B cell (primary cell): ENCODE results near the gene ADAMTS12. TPM values are rescaled to one million over a fixed set of nuclear protein-coding genes. Genes with fewer than 3 reads are reported as not detected.

Experiments used
- ATAC-seq: fragments of 200-7000 bp; cut with Tn5 transposase; one replicate; pipeline ENCODE4 v1.10.0; 2021; ENCODE audit warnings: low read depth, mild to moderate bottlenecking, moderate number of reproducible peaks, moderate library complexity
- CTCF ChIA-PET: fragments of 350-600 bp; sonication (Branson Sonifier 250); formaldehyde crosslinking; loops from one replicate; lab custom pipeline; 2021; ENCODE audit warnings: antibody characterized with exemption, inconsistent platforms; lab: Charles Lee
- POLR2A ChIA-PET: fragments of 350-600 bp; sonication (Branson Sonifier 250); formaldehyde crosslinking; loops from one replicate; lab custom pipeline; 2021; ENCODE audit warnings: antibody characterized with exemption; lab: Charles Lee
- DNase-seq: peaks from one replicate; pipeline ENCODE4 v3.0.0; 2013
- H2AFZ ChIP-seq: 2 replicates; pipeline ENCODE4 v1.6.1; 2012; ENCODE audit warnings: mild to moderate bottlenecking, low read depth, low read length; ENCODE audit not compliant: insufficient read depth, poor library complexity, severe bottlenecking
- H3K27ac ChIP-seq, 2 donors: 1 replicate in 1 of 2; 2 replicates in 1 of 2; pipeline ENCODE4 v1.5.1; 2012 to 2013; ENCODE audit warnings: low read length in 2 of 2, mild to moderate bottlenecking in 2 of 2, moderate library complexity in 1 of 2
- H3K27me3 ChIP-seq, 4 experiments: fragments of 200-600 bp in 1 of 4; sonication (generic) in 1 of 4; replicated peaks in 1 of 4; 1 replicate in 2 of 4; 2 replicates in 2 of 4; pipeline versions ENCODE4 v1.6.1 to v1.7.0; 2013 to 2016; ENCODE audit warnings: low read length in 3 of 4, mild to moderate bottlenecking in 2 of 4, mixed read lengths in 1 of 4, moderate library complexity in 1 of 4; ENCODE audit not compliant: insufficient read depth in 4 of 4, control insufficient read depth in 3 of 4; ENCODE audit errors: control extremely low read depth in 1 of 4
- H3K36me3 ChIP-seq, 2 experiments: replicated peaks in 1 of 2; 1 replicate in 1 of 2; 2 replicates in 1 of 2; pipeline versions ENCODE4 v1.6.1 to v1.7.1; 2013; ENCODE audit warnings: low read length in 1 of 2; ENCODE audit not compliant: insufficient read depth in 2 of 2, control insufficient read depth in 1 of 2; ENCODE audit errors: control extremely low read depth in 1 of 2, extremely low read depth in 1 of 2
- H3K4me1 ChIP-seq, 2 donors: fragments of 200-600 bp in 1 of 2; sonication (generic) in 1 of 2; 1 replicate in 1 of 2; 2 replicates in 1 of 2; pipeline versions ENCODE4 v1.5.1 to v1.6.1; 2013 to 2017; ENCODE audit warnings: low read length in 2 of 2; ENCODE audit not compliant: control insufficient read depth in 2 of 2, insufficient read depth in 2 of 2
- H3K4me2 ChIP-seq: replicated peaks from 2 replicates; pipeline ENCODE3; 2012; ENCODE audit warnings: mild to moderate bottlenecking, low read depth, low read length; ENCODE audit not compliant: poor library complexity, severe bottlenecking
- H3K4me3 ChIP-seq, 5 experiments: fragments of 200-600 bp in 1 of 5; sonication (generic) in 1 of 5; 1 replicate in 3 of 5; 2 replicates in 2 of 5; pipeline versions ENCODE4 v1.5.1 to v1.7.0; 2011 to 2016; ENCODE audit warnings: low read length in 4 of 5, mild to moderate bottlenecking in 4 of 5, low read depth in 2 of 5, control low read depth in 1 of 5, moderate library complexity in 1 of 5; ENCODE audit not compliant: insufficient read depth in 1 of 5; ENCODE audit errors: control extremely low read depth in 1 of 5, extremely low read depth in 1 of 5
- H3K79me2 ChIP-seq: fragments of 200-600 bp; sonication (generic); one replicate; pipeline ENCODE4 v1.6.0; 2016; ENCODE audit warnings: low read length; ENCODE audit not compliant: control insufficient read depth, insufficient read depth
- H3K9ac ChIP-seq: fragments of 200-600 bp; sonication (generic); 2 replicates; pipeline ENCODE4 v1.6.1; 2017; ENCODE audit warnings: mild to moderate bottlenecking, low read length, moderate library complexity
- H3K9me3 ChIP-seq, 3 donors: one replicate each; pipeline versions ENCODE4 v1.6.1 to v1.7.1; 2013; ENCODE audit warnings: low read length in 2 of 3; ENCODE audit not compliant: control insufficient read depth in 2 of 3, insufficient read depth in 1 of 3; ENCODE audit errors: control extremely low read depth in 1 of 3
- H4K20me1 ChIP-seq: 2 replicates; pipeline ENCODE4 v1.6.0; 2012; ENCODE audit warnings: mild to moderate bottlenecking, low read length; ENCODE audit not compliant: insufficient read depth, control insufficient read depth, poor library complexity, severe bottlenecking
- H3K27ac Mint-ChIP-seq: one replicate; pipeline ENCODE4 v1.8.0; 2021; ENCODE audit warnings: mixed read lengths
- H3K27me3 Mint-ChIP-seq: one replicate; pipeline ENCODE4 v1.8.0; 2021; ENCODE audit warnings: mixed read lengths
- H3K4me1 Mint-ChIP-seq: one replicate; pipeline ENCODE4 v1.8.0; 2021; ENCODE audit warnings: mixed read lengths
- H3K4me3 Mint-ChIP-seq: one replicate; pipeline ENCODE4 v1.8.0; 2021; ENCODE audit warnings: mixed read lengths
- H3K9me3 Mint-ChIP-seq: one replicate; pipeline ENCODE4 v1.8.0; 2022; ENCODE audit warnings: mixed read lengths; ENCODE audit not compliant: insufficient read depth
- EZH2 ChIP-seq: IDR thresholded peaks from 2 replicates; pipeline ENCODE4 v1.6.1; 2012; ENCODE audit warnings: borderline replicate concordance, low read depth, mild to moderate bottlenecking, moderate library complexity, low read length; ENCODE audit not compliant: insufficient read depth, poor library complexity, severe bottlenecking
- WGBS: methylation state at CpG from one replicate; pipeline ENCODE4 v1.1.5; 2013; ENCODE audit warnings: missing lambda C conversion rate; ENCODE audit not compliant: insufficient coverage; 5-methylcytosine and 5-hydroxymethylcytosine counted together
- intact Hi-C: fragments of 100-400 bp; cut with micrococcal nuclease; formaldehyde crosslinking; loops from one replicate; pipeline ENCODE4 v1.10.0; 2022
- polyA plus RNA-seq: library from polyadenylated mRNA; depleted of rRNA; stranded (reverse); fragments of >200 nt; gene quantifications from 2 replicates; pipeline ENCODE4 v1.2.3, GENCODE V29; 2012
- total RNA-seq, 2 donors: library from RNA; stranded (reverse); fragments of 120-200 nt in 1 of 2; gene quantifications; 1 replicate in 1 of 2; 2 replicates in 1 of 2; pipeline versions ENCODE4 v1.2.3 to v1.2.4, GENCODE V29; 2013 to 2022
- TF ChIP-seq, protein P1 (sequence below): fragments of 200-600 bp; IDR thresholded peaks from one replicate; pipeline ENCODE4 v1.8.0; 2022; ENCODE audit warnings: antibody characterized with exemption, mild to moderate bottlenecking

The ADAMTS12 gene
- total and polyA plus RNA-seq, 2 donors (not counting 1 experiment from before 2014, with no cell fraction given) = not detected

- DNase-seq (no peak), ATAC-seq (no peak)
- 88% methylated on average over 3 of the region's 5 CpGs for WGBS
- Histone ChIP-seq H3K4me1 (no peaks in the 10 kb centered on the region), H3K9me3 (no peaks in the 10 kb centered on the region), H2AFZ (no peak overlapping the region), H4K20me1 (no peaks in the 10 kb centered on the region), H3K4me2 (no peak overlapping the region), H3K9ac (no peak overlapping the region), H3K27ac (no peak overlapping the region), H3K36me3 (no peaks in the 10 kb centered on the region), H3K79me2 (no peaks in the 10 kb centered on the region), H3K27me3 (no peaks in the 10 kb centered on the region), H3K4me3 (no peak overlapping the region)
- intact Hi-C loops = no loop called here
- Mint-ChIP-seq H3K4me1 (no peaks in the 10 kb centered on the region), H3K9me3 (peaks cover 5% of the 10 kb centered on the region), H3K27ac (no peak overlapping the region), H3K4me3 (no peak overlapping the region), H3K27me3 (peaks cover 3% of the 10 kb centered on the region)
- ChIA-PET CTCF (no interaction called here), POLR2A (no interaction called here)
- TF ChIP-seq EZH2 = no peak
- TF ChIP-seq, protein P1, sequence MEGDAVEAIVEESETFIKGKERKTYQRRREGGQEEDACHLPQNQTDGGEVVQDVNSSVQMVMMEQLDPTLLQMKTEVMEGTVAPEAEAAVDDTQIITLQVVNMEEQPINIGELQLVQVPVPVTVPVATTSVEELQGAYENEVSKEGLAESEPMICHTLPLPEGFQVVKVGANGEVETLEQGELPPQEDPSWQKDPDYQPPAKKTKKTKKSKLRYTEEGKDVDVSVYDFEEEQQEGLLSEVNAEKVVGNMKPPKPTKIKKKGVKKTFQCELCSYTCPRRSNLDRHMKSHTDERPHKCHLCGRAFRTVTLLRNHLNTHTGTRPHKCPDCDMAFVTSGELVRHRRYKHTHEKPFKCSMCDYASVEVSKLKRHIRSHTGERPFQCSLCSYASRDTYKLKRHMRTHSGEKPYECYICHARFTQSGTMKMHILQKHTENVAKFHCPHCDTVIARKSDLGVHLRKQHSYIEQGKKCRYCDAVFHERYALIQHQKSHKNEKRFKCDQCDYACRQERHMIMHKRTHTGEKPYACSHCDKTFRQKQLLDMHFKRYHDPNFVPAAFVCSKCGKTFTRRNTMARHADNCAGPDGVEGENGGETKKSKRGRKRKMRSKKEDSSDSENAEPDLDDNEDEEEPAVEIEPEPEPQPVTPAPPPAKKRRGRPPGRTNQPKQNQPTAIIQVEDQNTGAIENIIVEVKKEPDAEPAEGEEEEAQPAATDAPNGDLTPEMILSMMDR = no peak
Measured at GRCh38 chr5:33841891-33842290, 49.9 kb downstream of the ADAMTS12 start.

DNA sequence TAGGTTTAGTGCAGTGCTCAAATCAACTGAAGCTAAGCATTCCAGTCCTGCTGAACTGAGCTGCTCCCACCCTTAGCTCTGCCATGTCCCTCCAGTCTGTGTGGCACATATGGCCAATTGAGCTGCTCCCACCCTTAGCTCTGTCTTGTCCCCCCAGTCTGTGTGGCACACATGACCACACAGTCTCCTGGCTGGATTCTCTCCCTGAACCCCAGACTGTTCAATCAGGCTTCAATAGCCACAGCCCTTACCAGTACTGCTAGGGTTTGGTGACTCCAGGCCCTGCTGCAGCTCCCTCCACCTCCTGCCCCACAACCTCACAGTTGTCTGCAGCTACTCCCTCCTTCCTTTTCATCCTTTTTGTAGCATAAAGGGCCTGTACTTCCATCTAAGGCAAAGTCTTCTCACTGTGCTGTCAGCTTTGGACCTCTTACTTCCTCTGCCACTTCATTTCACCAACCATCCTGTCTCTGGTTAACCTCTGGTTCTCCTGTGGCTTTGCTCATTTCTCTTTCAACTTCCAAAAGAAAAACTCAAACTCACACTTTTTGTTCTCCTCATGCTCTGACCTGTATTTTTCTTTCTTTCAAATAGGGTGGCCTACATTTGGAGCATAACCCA, 50.8 kb downstream of the ADAMTS12 start:
- Histone ChIP-seq H4K20me1 (no peaks in the 10 kb centered on the region), H2AFZ (no peak overlapping the region), H3K9me3 (peaks cover 0 to 3% (median 0%) of the 10 kb centered on the region in 3 donors), H3K79me2 (no peaks in the 10 kb centered on the region), H3K36me3 (no peaks in the 10 kb centered on the region), H3K4me1 (no peaks in the 10 kb centered on the region), H3K27me3 (peaks cover 0 to 1% (median 0%) of the 10 kb centered on the region in 4 experiments), H3K4me3 (no peak overlapping the region), H3K27ac (no peak overlapping the region), H3K4me2 (no peak overlapping the region), H3K9ac (no peak overlapping the region)
- Mint-ChIP-seq H3K27ac (no peak overlapping the region), H3K4me3 (no peak overlapping the region), H3K9me3 (peaks cover 5% of the 10 kb centered on the region), H3K4me1 (no peaks in the 10 kb centered on the region), H3K27me3 (peaks cover 3% of the 10 kb centered on the region)
- DNase-seq (no peak), ATAC-seq (no peak)
- TF ChIP-seq EZH2 = no peak
- TF ChIP-seq, protein P1 = no peak
- intact Hi-C loops = no loop called here
- ChIA-PET POLR2A (no interaction called here), CTCF (no interaction called here)
